Sigmoid colon (tissue), 4 donors: ENCODE data around the gene SYT9.

Experiments used
- CTCF ChIP-seq, 4 experiments: fragments of 450-650 bp in 3 of 4; fragments of 200-600 bp in 1 of 4; IDR thresholded peaks; one replicate each; pipeline ENCODE4 v1.5.1; 2016 to 2019; ENCODE audit warnings: antibody characterized with exemption in 4 of 4, mild to moderate bottlenecking in 3 of 4, moderate library complexity in 2 of 4
- EP300 ChIP-seq, 4 donors: sonication (generic); formaldehyde crosslinking; IDR thresholded peaks; one replicate each; pipeline ENCODE4 v1.6.1; 2017; ENCODE audit warnings: antibody characterized with exemption in 4 of 4
- POLR2A ChIP-seq, 2 donors: fragments of 450-650 bp; IDR thresholded peaks; one replicate each; pipeline ENCODE4 v1.6.1; 2016; ENCODE audit warnings: antibody characterized with exemption in 2 of 2, mild to moderate bottlenecking in 2 of 2, moderate library complexity in 2 of 2
- POLR2AphosphoS5 ChIP-seq, 4 donors: sonication (generic); formaldehyde crosslinking; IDR thresholded peaks; one replicate each; pipeline ENCODE4 v1.6.1; 2017; ENCODE audit warnings: antibody characterized with exemption in 4 of 4

GRCh38 chr11:7501251-7501650 is 249.5 kb downstream of the SYT9 start:
- TF ChIP-seq CTCF (IDR thresholded peaks at IDR 0.05) (no peak), POLR2A (IDR thresholded peaks at IDR 0.05) (no peak), POLR2AphosphoS5 (IDR thresholded peaks at IDR 0.05) (no peak), EP300 (IDR thresholded peaks at IDR 0.05) (no peak)
